Endothelial cell of umbilical vein (primary cell): ENCODE results near the gene CDH20.

Experiments
- EZH2 ChIP-seq: IDR thresholded peaks from 2 replicates; pipeline ENCODE4 v1.6.1; 2012; ENCODE audit warnings: borderline replicate concordance, low read depth, mild to moderate bottlenecking, moderate library complexity, low read length, inconsistent platforms; ENCODE audit not compliant: severe bottlenecking
- FOS ChIP-seq: IDR thresholded peaks from 2 replicates; pipeline ENCODE4 v1.6.1; 2011; ENCODE audit warnings: mild to moderate bottlenecking, low read length, moderate library complexity, borderline replicate concordance; ENCODE audit not compliant: insufficient read depth
- MAX ChIP-seq: IDR thresholded peaks from 2 replicates; pipeline ENCODE4 v1.6.1; 2011; ENCODE audit not compliant: insufficient read depth, insufficient read length
- MYC ChIP-seq: IDR thresholded peaks from one replicate; pipeline ENCODE4 v1.6.1; 2011; ENCODE audit warnings: mild to moderate bottlenecking, low read depth, low read length
- POLR2A ChIP-seq: IDR thresholded peaks from 2 replicates; pipeline ENCODE4 v1.6.1; 2012; ENCODE audit warnings: low read depth, mild to moderate bottlenecking, control low read depth, low read length
- POLR2AphosphoS5 ChIP-seq: IDR thresholded peaks from 2 replicates; pipeline ENCODE4 v1.6.1; 2012; ENCODE audit warnings: low read depth, mild to moderate bottlenecking, control low read depth, low read length, moderate library complexity; ENCODE audit not compliant: insufficient read depth
- TF ChIP-seq, protein P1 (sequence below), 2 donors: IDR thresholded peaks; 1 replicate in 1 of 2; 2 replicates in 1 of 2; pipeline ENCODE4 v1.5.1; 2011; ENCODE audit warnings: low read length in 2 of 2, mild to moderate bottlenecking in 2 of 2, moderate library complexity in 2 of 2, control low read depth in 1 of 2, inconsistent platforms in 1 of 2, low read depth in 1 of 2; ENCODE audit not compliant: insufficient read depth in 1 of 2; ENCODE audit errors: extremely low read depth in 1 of 2

GRCh38 chr18:61572871-61573270 lies 239.6 kb downstream of the CDH20 start:
- no peak for TF ChIP-seq EZH2
- TF ChIP-seq, protein P1, sequence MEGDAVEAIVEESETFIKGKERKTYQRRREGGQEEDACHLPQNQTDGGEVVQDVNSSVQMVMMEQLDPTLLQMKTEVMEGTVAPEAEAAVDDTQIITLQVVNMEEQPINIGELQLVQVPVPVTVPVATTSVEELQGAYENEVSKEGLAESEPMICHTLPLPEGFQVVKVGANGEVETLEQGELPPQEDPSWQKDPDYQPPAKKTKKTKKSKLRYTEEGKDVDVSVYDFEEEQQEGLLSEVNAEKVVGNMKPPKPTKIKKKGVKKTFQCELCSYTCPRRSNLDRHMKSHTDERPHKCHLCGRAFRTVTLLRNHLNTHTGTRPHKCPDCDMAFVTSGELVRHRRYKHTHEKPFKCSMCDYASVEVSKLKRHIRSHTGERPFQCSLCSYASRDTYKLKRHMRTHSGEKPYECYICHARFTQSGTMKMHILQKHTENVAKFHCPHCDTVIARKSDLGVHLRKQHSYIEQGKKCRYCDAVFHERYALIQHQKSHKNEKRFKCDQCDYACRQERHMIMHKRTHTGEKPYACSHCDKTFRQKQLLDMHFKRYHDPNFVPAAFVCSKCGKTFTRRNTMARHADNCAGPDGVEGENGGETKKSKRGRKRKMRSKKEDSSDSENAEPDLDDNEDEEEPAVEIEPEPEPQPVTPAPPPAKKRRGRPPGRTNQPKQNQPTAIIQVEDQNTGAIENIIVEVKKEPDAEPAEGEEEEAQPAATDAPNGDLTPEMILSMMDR (IDR thresholded peaks at IDR 0.05; ENCODE audit: extremely low read depth in 1 of 2, insufficient read depth in 1 of 2, low read depth in 1 of 2, low read length in 2 of 2), result no peak
- TF ChIP-seq POLR2A, result no peak
- no peak for TF ChIP-seq POLR2AphosphoS5
- no peak for TF ChIP-seq MAX
- TF ChIP-seq MYC, result no peak
- TF ChIP-seq FOS, result no peak
